HFFc6 (cell line): ENCODE results near the gene TELO2. TPM values are rescaled to one million over a fixed set of nuclear protein-coding genes. Genes with fewer than 3 reads are reported as not detected.
"Not testable (repeated sequence)": the region's sequence is repeated elsewhere in the genome, so short reads cannot be mapped to it uniquely, and the experiment has no call there.

Source experiments
- DNase-seq: peaks from one replicate; pipeline ENCODE4 v3.0.0-alpha.2; 2018
- H3K27ac Mint-ChIP-seq: 2 replicates; pipeline ENCODE4 v1.8.0; 2020; ENCODE audit warnings: mild to moderate bottlenecking, mixed read lengths
- H3K27me3 Mint-ChIP-seq: 2 replicates; pipeline ENCODE4 v1.8.0; 2021; ENCODE audit warnings: mild to moderate bottlenecking, moderate library complexity, mixed read lengths; ENCODE audit not compliant: insufficient read depth
- H3K36me3 Mint-ChIP-seq: 2 replicates; pipeline ENCODE4 v1.8.0; 2021; ENCODE audit warnings: low read depth, mixed read lengths
- H3K4me1 Mint-ChIP-seq: 2 replicates; pipeline ENCODE4 v1.8.0; 2020; ENCODE audit warnings: low read depth, mixed read lengths
- H3K4me3 Mint-ChIP-seq: 2 replicates; pipeline ENCODE4 v1.8.0; 2020; ENCODE audit warnings: mild to moderate bottlenecking, moderate library complexity, mixed read lengths
- H3K9me3 Mint-ChIP-seq: 2 replicates; pipeline ENCODE4 v1.8.0; 2020; ENCODE audit warnings: mild to moderate bottlenecking, mixed read lengths
- total RNA-seq, 6 experiments: library from RNA; stranded (reverse); fragmentation: NEBNext Ultra II Directional; extraction: Animal tissue kit (Norgen Biotek cat#: 25700); gene quantifications; 2 replicates in 1 of 6; 3 replicates in 5 of 6; pipeline ENCODE4 v1.2.3, GENCODE V29; 2021
- TF ChIP-seq, protein P1 (sequence below): fragments of 200-600 bp; sonication (generic); IDR thresholded peaks from 2 replicates; pipeline ENCODE4 v1.5.0; 2021; ENCODE audit warnings: antibody characterized with exemption, mild to moderate bottlenecking

TELO2 gene
- total RNA-seq, 6 experiments from 2014 or later = 28.6 to 37.4 (median 34.8) TPM

DNA sequence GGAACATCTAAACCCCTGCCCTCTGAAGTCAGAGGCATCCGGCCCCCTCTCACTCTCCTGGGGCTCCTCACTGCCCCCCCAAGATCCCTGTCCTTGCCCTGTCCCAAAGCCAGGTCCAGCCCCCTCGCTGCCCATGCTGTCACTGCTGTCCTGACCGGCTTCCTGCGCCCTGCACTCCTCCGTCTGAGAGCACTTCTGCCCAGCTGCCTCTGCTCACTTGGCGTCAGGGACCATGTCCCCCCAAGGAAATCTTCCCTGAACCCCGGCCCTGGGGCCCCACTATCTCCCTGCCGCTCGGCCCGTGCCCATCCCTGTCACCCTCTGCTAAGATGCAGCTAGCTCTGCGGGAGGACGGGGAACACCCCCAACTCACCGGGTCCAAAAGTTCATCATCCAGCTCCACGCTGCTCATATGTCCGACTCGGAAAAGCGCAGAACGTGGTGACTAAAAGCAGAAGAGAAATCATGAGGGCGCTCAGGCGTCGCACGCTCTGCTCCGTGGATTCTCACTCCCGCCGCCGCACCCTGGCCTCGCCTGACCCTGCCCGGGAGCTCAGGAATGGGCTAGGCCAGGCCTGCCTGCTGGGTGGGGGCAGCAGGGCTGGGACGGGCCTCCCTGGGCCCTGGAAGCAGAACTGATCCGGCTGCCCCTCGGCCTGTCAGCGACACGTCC is 28.1 kb upstream of the TELO2 start:
- no peak for DNase-seq
- TF ChIP-seq, protein P1, sequence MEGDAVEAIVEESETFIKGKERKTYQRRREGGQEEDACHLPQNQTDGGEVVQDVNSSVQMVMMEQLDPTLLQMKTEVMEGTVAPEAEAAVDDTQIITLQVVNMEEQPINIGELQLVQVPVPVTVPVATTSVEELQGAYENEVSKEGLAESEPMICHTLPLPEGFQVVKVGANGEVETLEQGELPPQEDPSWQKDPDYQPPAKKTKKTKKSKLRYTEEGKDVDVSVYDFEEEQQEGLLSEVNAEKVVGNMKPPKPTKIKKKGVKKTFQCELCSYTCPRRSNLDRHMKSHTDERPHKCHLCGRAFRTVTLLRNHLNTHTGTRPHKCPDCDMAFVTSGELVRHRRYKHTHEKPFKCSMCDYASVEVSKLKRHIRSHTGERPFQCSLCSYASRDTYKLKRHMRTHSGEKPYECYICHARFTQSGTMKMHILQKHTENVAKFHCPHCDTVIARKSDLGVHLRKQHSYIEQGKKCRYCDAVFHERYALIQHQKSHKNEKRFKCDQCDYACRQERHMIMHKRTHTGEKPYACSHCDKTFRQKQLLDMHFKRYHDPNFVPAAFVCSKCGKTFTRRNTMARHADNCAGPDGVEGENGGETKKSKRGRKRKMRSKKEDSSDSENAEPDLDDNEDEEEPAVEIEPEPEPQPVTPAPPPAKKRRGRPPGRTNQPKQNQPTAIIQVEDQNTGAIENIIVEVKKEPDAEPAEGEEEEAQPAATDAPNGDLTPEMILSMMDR = no peak
- no peak overlapping the region for H3K27ac Mint-ChIP-seq
- H3K4me1 Mint-ChIP-seq = peaks cover under 1% of the 10 kb centered on the region; the same call in 1 of the 2 replicates
- no peaks in the 10 kb centered on the region for H3K9me3 Mint-ChIP-seq
- no peaks in the 10 kb centered on the region for H3K27me3 Mint-ChIP-seq
- no peaks in the 10 kb centered on the region for H3K36me3 Mint-ChIP-seq
- no peak overlapping the region for H3K4me3 Mint-ChIP-seq

GRCh38 chr16:1465567-1465915 is 27.6 kb upstream of the TELO2 start:
- H3K36me3 Mint-ChIP-seq = no peaks in the 10 kb centered on the region
- no peaks in the 10 kb centered on the region for H3K9me3 Mint-ChIP-seq
- TF ChIP-seq, protein P1 = no peak
- H3K27ac Mint-ChIP-seq = no peak overlapping the region
- DNase-seq = no peak
- H3K4me3 Mint-ChIP-seq = no peak overlapping the region
- no peaks in the 10 kb centered on the region for H3K27me3 Mint-ChIP-seq
- peaks cover 6% of the 10 kb centered on the region for H3K4me1 Mint-ChIP-seq

GRCh38 chr16:1466054-1466453 is 27.1 kb upstream of the TELO2 start:
- no peak overlapping the region for H3K27ac Mint-ChIP-seq
- TF ChIP-seq, protein P1 = no peak
- no peak overlapping the region for H3K4me3 Mint-ChIP-seq

GRCh38 chr16:1466968-1467521 is 26.1 kb upstream of the TELO2 start:
- no peak overlapping the region for H3K27ac Mint-ChIP-seq
- H3K9me3 Mint-ChIP-seq = no peaks in the 10 kb centered on the region
- no peak overlapping the region for H3K4me3 Mint-ChIP-seq
- TF ChIP-seq, protein P1 = no peak
- no peak for DNase-seq
- peaks cover 15% of the 10 kb centered on the region for H3K4me1 Mint-ChIP-seq
- no peaks in the 10 kb centered on the region; the same call in 1 of the 2 replicates for H3K27me3 Mint-ChIP-seq
- no peaks in the 10 kb centered on the region for H3K36me3 Mint-ChIP-seq

More at GRCh38 chr16:1466054-1466453, 27.1 kb upstream of the TELO2 start:
- Mint-ChIP-seq H3K36me3 (no peaks in the 10 kb centered on the region), H3K9me3 (no peaks in the 10 kb centered on the region), H3K4me1 (peaks cover 11% of the 10 kb centered on the region), H3K27me3 (no peaks in the 10 kb centered on the region)
- no peak for DNase-seq

DNA sequence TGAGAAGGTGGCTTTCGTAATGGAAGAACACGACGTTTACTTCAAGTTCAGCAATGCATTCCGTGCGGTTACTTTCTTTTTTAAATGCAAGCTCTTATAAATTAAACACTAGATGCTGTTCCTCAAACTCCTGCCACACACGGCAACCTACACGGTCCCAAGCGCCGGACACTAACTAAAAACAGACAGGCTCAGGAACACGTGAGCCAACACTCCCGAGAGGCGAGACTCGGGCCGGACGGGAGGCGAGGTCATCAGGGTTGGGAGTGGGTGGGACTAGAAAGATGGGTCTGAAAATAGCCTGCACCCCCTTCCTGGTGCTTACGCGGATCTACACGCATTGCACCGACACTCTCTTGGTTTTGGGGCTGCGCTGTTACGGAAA is 24.7 kb upstream of the TELO2 start:
- H3K27me3 Mint-ChIP-seq = no peaks in the 10 kb centered on the region; the same call in 1 of the 2 replicates
- peaks cover 15% of the 10 kb centered on the region for H3K4me1 Mint-ChIP-seq
- no peak overlapping the region for H3K27ac Mint-ChIP-seq
- TF ChIP-seq, protein P1 = no peak
- H3K36me3 Mint-ChIP-seq = no peaks in the 10 kb centered on the region
- DNase-seq = no peak
- no peaks in the 10 kb centered on the region for H3K9me3 Mint-ChIP-seq
- no peak overlapping the region for H3K4me3 Mint-ChIP-seq

DNA sequence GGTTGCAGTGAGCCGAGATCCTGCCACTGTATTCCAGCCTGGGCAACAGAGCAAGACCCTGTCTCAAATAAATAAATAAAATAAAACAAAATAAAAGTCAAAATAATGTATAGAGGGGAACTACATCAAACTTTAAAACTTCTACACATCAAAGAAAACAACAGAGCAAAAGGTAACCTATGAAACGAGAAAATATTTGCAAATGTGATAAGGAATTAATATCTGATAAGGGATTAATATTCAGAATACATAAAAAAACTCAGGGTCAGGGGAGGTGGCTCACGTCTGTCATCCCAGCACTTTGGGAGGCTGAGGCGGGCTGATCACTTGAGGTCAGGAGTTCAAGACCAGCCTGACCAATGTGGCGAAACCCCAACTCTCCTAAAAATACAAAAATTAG is 24.0 kb upstream of the TELO2 start:
- H3K4me1 Mint-ChIP-seq = peaks cover 19% of the 10 kb centered on the region
- DNase-seq, H3K4me3 Mint-ChIP-seq, H3K27ac Mint-ChIP-seq, H3K27me3 Mint-ChIP-seq, H3K36me3 Mint-ChIP-seq, H3K9me3 Mint-ChIP-seq: not testable (repeated sequence)
